NCI-H2196 treated with DMSO at 0.1 percent for 48 hours (cell line): ENCODE measurements around the gene RAB38.

Experiments used
- DNase-seq: peaks from one replicate; lab custom pipeline; 2025; ENCODE audit not compliant: unreplicated experiment; lab: John Stamatoyannopoulos, UW

RAB38 gene

GRCh38 chr11:88170673-88171072 lies 4.6 kb downstream of the RAB38 start:
- no peak for DNase-seq

GRCh38 chr11:88169881-88170280 lies 5.4 kb downstream of the RAB38 start:
- DNase-seq = no peak

- no peak for DNase-seq
Measured at GRCh38 chr11:88169471-88169870, 5.8 kb downstream of the RAB38 start.

GRCh38 chr11:88167853-88168252 lies 7.4 kb downstream of the RAB38 start:
- no peak for DNase-seq

GRCh38 chr11:88164806-88165585 lies 10.2 kb downstream of the RAB38 start:
- DNase-seq = no peak

GRCh38 chr11:88164320-88164719 lies 10.9 kb downstream of the RAB38 start:
- DNase-seq = no peak

- no peak for DNase-seq
Measured at GRCh38 chr11:88158081-88158480, 17.2 kb downstream of the RAB38 start.

- no peak for DNase-seq
Measured at GRCh38 chr11:88157370-88157769, 17.9 kb downstream of the RAB38 start.

- no peak for DNase-seq
Measured at GRCh38 chr11:88152381-88152780, 22.9 kb downstream of the RAB38 start.

- DNase-seq = no peak
Measured at GRCh38 chr11:88151709-88152265, 23.5 kb downstream of the RAB38 start.

GRCh38 chr11:88146106-88146505 lies 29.1 kb downstream of the RAB38 start:
- DNase-seq = no peak

- no peak for DNase-seq
Measured at GRCh38 chr11:88139865-88140264, 35.4 kb downstream of the RAB38 start.

GRCh38 chr11:88131764-88132470 lies 43.3 kb downstream of the RAB38 start:
- DNase-seq = no peak

- DNase-seq = no peak
Measured at GRCh38 chr11:88122956-88123355, 52.3 kb downstream of the RAB38 start.

- DNase-seq = no peak
Measured at GRCh38 chr11:88119561-88119960, 55.7 kb downstream of the RAB38 start.

GRCh38 chr11:88117281-88117858 lies 57.9 kb downstream of the RAB38 start:
- DNase-seq = no peak

- no peak for DNase-seq
Measured at GRCh38 chr11:88115828-88116755, 59.2 kb downstream of the RAB38 start.

- DNase-seq = no peak
Measured at GRCh38 chr11:88114486-88115045, 60.7 kb downstream of the RAB38 start.

- DNase-seq = no peak
Measured at GRCh38 chr11:88106666-88107065, 68.6 kb downstream of the RAB38 start.

- DNase-seq = no peak
Measured at GRCh38 chr11:88105951-88106350, 69.3 kb downstream of the RAB38 start.
